Gastroesophageal sphincter (tissue), 4 donors: ENCODE data around the gene FAM193B. TPM values are rescaled to one million over a fixed set of nuclear protein-coding genes. Genes with fewer than 3 reads are reported as not detected.

ENCODE experiments used
- ATAC-seq: fragments of 150-250 bp; one replicate; pipeline ENCODE4 v1.9.1; 2016; ENCODE audit warnings: mild to moderate bottlenecking, moderate library complexity
- H3K27ac ChIP-seq, 4 donors: fragments of 200-600 bp; sonication (generic) in 3 of 4; 1 replicate in 3 of 4; 2 replicates in 1 of 4; pipeline ENCODE4 v1.5.1; 2016 to 2019
- H3K27me3 ChIP-seq: fragments of 200-600 bp; sonication (generic); one replicate; pipeline ENCODE4 v1.5.1; 2019
- H3K36me3 ChIP-seq, 2 donors: fragments of 200-600 bp; sonication (generic); one replicate each; pipeline ENCODE4 v1.5.1; 2019; ENCODE audit warnings: control low read depth in 1 of 2
- H3K4me1 ChIP-seq, 3 donors: fragments of 200-600 bp; sonication (generic); 1 replicate in 2 of 3; 2 replicates in 1 of 3; pipeline ENCODE4 v1.5.1; 2016 to 2019; ENCODE audit warnings: control low read depth in 2 of 3
- H3K4me3 ChIP-seq, 2 donors: fragments of 200-600 bp; sonication (generic); one replicate each; pipeline ENCODE4 v1.5.1; 2019; ENCODE audit warnings: mild to moderate bottlenecking in 1 of 2, moderate library complexity in 1 of 2
- H3K9me3 ChIP-seq, 3 donors: fragments of 200-600 bp; sonication (generic); one replicate each; pipeline ENCODE4 v1.5.1; 2017 to 2019; ENCODE audit warnings: control low read depth in 2 of 3
- CTCF ChIP-seq, 4 experiments: fragments of 200-600 bp in 2 of 4; fragments of 450-650 bp in 2 of 4; sonication (generic) in 1 of 4; IDR thresholded peaks; one replicate each; pipeline ENCODE4 v1.5.1; 2017 to 2019; ENCODE audit warnings: antibody characterized with exemption in 4 of 4, mild to moderate bottlenecking in 2 of 4, moderate library complexity in 2 of 4
- EP300 ChIP-seq: sonication (generic); formaldehyde crosslinking; IDR thresholded peaks from one replicate; pipeline ENCODE4 v1.6.1; 2017; ENCODE audit warnings: antibody characterized with exemption, mild to moderate bottlenecking
- POLR2A ChIP-seq, 2 donors: fragments of 450-650 bp; IDR thresholded peaks; one replicate each; pipeline ENCODE4 v1.6.1; 2017; ENCODE audit warnings: antibody characterized with exemption in 2 of 2, mild to moderate bottlenecking in 2 of 2, moderate library complexity in 1 of 2
- POLR2AphosphoS5 ChIP-seq: sonication (generic); formaldehyde crosslinking; IDR thresholded peaks from one replicate; pipeline ENCODE4 v1.6.1; 2017; ENCODE audit warnings: antibody characterized with exemption
- WGBS, 2 donors: methylation state at CpG; one replicate each; pipeline ENCODE4 v1.1.5; 2018; ENCODE audit warnings: low coverage in 1 of 2; 5-methylcytosine and 5-hydroxymethylcytosine counted together
- total RNA-seq, 4 donors: library from RNA; depleted of rRNA; stranded (reverse); fragments of >200 nt; gene quantifications; one replicate each; pipeline ENCODE4 v1.1.0, GENCODE V29; 2016

FAM193B gene
- total RNA-seq, 4 donors from 2014 or later, result 29.7 to 90.3 (median 44.5) TPM

- no peaks in the 10 kb centered on the region for H3K9me3 ChIP-seq
- H3K27me3 ChIP-seq, result no peaks in the 10 kb centered on the region
- WGBS, 2 donors, result 44% methylated on average over 5 of the region's 16 CpGs; no CpG with 5 or more reads in 1 of the 2 donors
- TF ChIP-seq POLR2A (IDR thresholded peaks at IDR 0.05), result no peak
- no peak for TF ChIP-seq EP300
- TF ChIP-seq POLR2AphosphoS5, result no peak
- no peak for TF ChIP-seq CTCF (IDR thresholded peaks at IDR 0.05)
- H3K27ac ChIP-seq, result peak overlapping the region in 3 of 4 donors; percentile 88 to 91 (median 89)
- H3K4me3 ChIP-seq, result peak overlapping the region; percentile 90 to 96
- no peak for ATAC-seq
- peaks cover 0 to 15% of the 10 kb centered on the region in 2 donors for H3K36me3 ChIP-seq
- peaks cover 0 to 66% (median 15%) of the 10 kb centered on the region in 3 donors for H3K4me1 ChIP-seq
Observed at GRCh38 chr5:177552839-177553455, 1.4 kb downstream of the FAM193B start.

- WGBS, 2 donors, result 69% methylated on average over 1 of the region's 1 CpG; no CpG with 5 or more reads in 1 of the 2 donors
- peaks cover 6 to 87% (median 34%) of the 10 kb centered on the region in 3 donors for H3K4me1 ChIP-seq
- no peaks in the 10 kb centered on the region for H3K9me3 ChIP-seq
- H3K27ac ChIP-seq, result no peak overlapping the region
- no peak for ATAC-seq
- peaks cover 0 to 15% of the 10 kb centered on the region in 2 donors for H3K36me3 ChIP-seq
- H3K4me3 ChIP-seq, result no peak overlapping the region
- no peaks in the 10 kb centered on the region for H3K27me3 ChIP-seq
- no peak for TF ChIP-seq POLR2A (IDR thresholded peaks at IDR 0.05)
- TF ChIP-seq EP300, result no peak
- TF ChIP-seq CTCF (IDR thresholded peaks at IDR 0.05), result no peak
- no peak for TF ChIP-seq POLR2AphosphoS5
Observed at GRCh38 chr5:177550122-177550521, 4.2 kb downstream of the FAM193B start.

GRCh38 chr5:177548495-177548894 is 5.9 kb downstream of the FAM193B start:
- peaks cover 0 to 15% of the 10 kb centered on the region in 2 donors for H3K36me3 ChIP-seq
- H3K27ac ChIP-seq, result peak overlapping the region in 1 of 4 donors; percentile 44
- TF ChIP-seq CTCF (IDR thresholded peaks at IDR 0.05), result no peak
- TF ChIP-seq POLR2A (IDR thresholded peaks at IDR 0.05), result no peak
- no peak for TF ChIP-seq POLR2AphosphoS5
- TF ChIP-seq EP300, result no peak
- H3K27me3 ChIP-seq, result no peaks in the 10 kb centered on the region
- H3K4me3 ChIP-seq, result no peak overlapping the region
- WGBS, 2 donors, result 78 to 89% methylated on average over 1 of the region's 1 CpG
- no peak for ATAC-seq
- peaks cover 9 to 94% (median 44%) of the 10 kb centered on the region in 3 donors for H3K4me1 ChIP-seq
- no peaks in the 10 kb centered on the region for H3K9me3 ChIP-seq

- Histone ChIP-seq H3K27ac (peak overlapping the region in 3 of 4 donors; percentile 18 to 44 (median 25)), H3K4me1 (peaks cover 9 to 94% (median 37%) of the 10 kb centered on the region in 3 donors)
- TF ChIP-seq EP300, result no peak
- no peak for TF ChIP-seq POLR2A (IDR thresholded peaks at IDR 0.05)
- no peak for TF ChIP-seq CTCF (IDR thresholded peaks at IDR 0.05)
- TF ChIP-seq POLR2AphosphoS5, result no peak
Observed at GRCh38 chr5:177547736-177548135, 6.6 kb downstream of the FAM193B start.

GRCh38 chr5:177546258-177546741 is 8.1 kb downstream of the FAM193B start:
- peaks cover 0 to 3% of the 10 kb centered on the region in 2 donors for H3K36me3 ChIP-seq
- TF ChIP-seq POLR2A (IDR thresholded peaks at IDR 0.05) (no peak), CTCF (IDR thresholded peaks at IDR 0.05) (no peak), EP300 (no peak), POLR2AphosphoS5 (peak; percentile 99)
- no peaks in the 10 kb centered on the region for H3K9me3 ChIP-seq
- no peak overlapping the region for H3K4me3 ChIP-seq
- H3K27ac ChIP-seq, result peak overlapping the region; percentile 77 to 97 (median 90)
- H3K27me3 ChIP-seq, result no peaks in the 10 kb centered on the region
- peaks cover 9 to 81% (median 37%) of the 10 kb centered on the region in 3 donors for H3K4me1 ChIP-seq
- peak; percentile 90 for ATAC-seq
- WGBS, 2 donors, result 20% methylated on average over 1 of the region's 1 CpG; no CpG with 5 or more reads in 1 of the 2 donors

More at GRCh38 chr5:177547736-177548135, 6.6 kb downstream of the FAM193B start:
- 60 to 88% methylated on average over 1 to 3 of the region's 3 CpGs for WGBS, 2 donors
- Histone ChIP-seq H3K9me3 (no peaks in the 10 kb centered on the region), H3K4me3 (no peak overlapping the region), H3K27me3 (no peaks in the 10 kb centered on the region), H3K36me3 (peaks cover 0 to 15% of the 10 kb centered on the region in 2 donors)
- no peak for ATAC-seq
